Fibroblast of peridontal ligament (primary cell): ENCODE measurements around the gene HECA.
"Not testable (repeated sequence)": the region's sequence is repeated elsewhere in the genome, so short reads cannot be mapped to it uniquely, and the experiment has no call there.

Experiments
- DNase-seq: peaks from one replicate; pipeline ENCODE4 v3.0.0-alpha.2; 2010; ENCODE audit errors: extremely low read depth

The HECA gene, protein sequence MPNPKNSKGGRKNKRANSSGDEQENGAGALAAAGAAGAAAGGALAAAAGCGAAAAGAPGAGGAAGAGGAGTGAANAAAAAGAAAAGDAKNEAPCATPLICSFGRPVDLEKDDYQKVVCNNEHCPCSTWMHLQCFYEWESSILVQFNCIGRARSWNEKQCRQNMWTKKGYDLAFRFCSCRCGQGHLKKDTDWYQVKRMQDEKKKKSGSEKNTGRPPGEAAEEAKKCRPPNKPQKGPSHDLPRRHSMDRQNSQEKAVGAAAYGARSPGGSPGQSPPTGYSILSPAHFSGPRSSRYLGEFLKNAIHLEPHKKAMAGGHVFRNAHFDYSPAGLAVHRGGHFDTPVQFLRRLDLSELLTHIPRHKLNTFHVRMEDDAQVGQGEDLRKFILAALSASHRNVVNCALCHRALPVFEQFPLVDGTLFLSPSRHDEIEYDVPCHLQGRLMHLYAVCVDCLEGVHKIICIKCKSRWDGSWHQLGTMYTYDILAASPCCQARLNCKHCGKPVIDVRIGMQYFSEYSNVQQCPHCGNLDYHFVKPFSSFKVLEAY

DNA sequence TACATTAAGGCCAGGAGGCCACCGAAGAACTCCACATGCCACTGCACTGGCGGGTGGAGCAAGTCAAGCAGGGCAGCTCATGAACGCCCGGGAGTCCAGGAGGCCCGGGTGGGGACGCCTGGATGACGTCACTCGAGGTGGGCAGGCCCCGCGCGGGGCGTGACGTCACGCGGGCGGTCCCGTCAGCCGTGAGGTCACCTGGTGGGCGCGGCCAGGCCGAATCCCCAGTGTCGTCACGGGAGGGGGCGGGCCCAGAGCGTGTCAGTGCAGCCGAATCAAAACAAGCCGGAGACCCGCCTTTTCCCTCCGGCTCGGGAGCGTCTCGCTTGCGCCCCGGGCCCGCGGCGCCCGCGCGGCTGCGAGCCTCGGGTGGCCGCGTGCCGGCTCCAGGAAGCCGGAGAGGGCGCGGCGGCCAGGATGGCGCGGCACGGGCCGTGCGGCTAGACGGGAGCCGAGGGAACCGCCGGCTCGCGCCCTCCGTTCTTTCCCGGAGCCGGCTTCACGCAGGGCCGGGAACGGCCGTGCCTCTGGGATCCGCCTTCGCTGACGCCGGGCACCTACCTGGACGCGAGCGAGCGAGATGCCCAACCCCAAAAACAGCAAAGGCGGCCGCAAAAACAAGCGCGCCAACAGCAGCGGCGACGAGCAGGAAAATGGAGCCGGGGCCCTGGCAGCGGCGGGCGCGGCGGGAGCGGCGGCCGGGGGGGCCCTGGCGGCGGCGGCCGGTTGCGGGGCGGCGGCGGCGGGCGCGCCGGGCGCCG is at the start of gene HECA:
HECA (plus strand) TSS at position 264 of the 761 bp plus-strand sequence; CDS start at position 581, 317 bp downstream.
- DNase-seq = peak; percentile 91

DNA sequence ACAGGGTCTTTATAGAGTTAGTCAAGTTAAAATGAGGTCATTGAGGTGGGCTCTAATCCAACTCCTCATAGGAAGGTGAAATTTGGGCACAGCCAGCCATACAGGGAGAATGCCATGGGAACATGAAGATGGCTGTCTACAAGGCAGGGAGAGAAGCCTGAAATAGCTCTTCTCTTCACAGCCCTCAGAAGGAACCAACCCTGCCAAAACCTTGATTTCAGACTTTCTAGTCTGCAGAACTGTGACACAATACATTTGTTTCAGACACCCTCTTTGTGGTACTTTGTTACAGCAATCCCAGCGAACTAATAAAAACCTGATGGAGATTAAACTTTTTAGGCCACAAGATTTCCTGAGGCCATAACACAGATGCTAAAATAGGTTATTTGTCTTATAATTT is 43.1 kb upstream of the HECA start:
- DNase-seq = peak; percentile 14

DNA sequence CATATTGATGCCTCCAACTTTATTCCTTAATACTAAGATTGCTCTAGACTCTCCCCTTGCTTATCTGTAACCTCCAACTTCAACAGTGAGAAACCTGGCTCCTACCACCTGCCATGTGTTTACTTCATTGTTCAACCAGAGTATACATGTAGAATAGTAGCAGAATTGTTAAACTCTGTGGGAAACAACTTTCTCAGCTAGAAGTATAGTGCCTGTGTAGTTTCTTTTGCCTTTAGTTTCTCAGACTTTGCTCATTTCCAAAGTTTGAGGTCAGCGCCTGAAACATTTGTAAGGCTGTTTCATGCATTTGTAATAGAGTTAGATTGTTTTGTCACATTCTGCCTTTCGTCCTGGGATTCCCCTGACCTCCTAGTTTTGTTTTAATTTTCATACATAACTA is 34.9 kb upstream of the HECA start:
- no peak for DNase-seq

- no peak for DNase-seq
These were observed 27.8 kb upstream of the HECA start for GRCh38 chr6:139107051-139107450.

- DNase-seq = no peak
These were observed 26.5 kb upstream of the HECA start for GRCh38 chr6:139108378-139108777.

DNA sequence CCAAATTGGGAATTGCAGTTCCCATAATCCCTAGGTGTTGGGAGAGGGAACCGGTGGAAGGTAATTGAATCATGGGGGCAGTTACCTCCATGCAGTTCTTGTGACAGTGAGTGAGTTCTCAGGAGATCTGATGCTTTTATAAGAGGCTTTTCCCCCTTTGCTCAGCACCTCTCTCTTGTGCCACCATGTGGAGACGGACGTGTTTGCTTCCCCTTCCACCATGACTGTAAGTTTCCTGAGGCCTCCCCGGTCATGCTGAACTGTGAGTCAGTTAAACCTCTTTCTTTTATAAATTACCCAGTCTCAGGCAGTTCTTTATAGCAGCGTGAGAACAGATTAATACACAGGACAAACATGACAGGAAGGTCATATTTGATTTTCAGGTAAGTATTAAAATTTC is 25.3 kb upstream of the HECA start:
- DNase-seq = no peak

GRCh38 chr6:139112146-139112545 is 22.7 kb upstream of the HECA start:
- DNase-seq = no peak

DNA sequence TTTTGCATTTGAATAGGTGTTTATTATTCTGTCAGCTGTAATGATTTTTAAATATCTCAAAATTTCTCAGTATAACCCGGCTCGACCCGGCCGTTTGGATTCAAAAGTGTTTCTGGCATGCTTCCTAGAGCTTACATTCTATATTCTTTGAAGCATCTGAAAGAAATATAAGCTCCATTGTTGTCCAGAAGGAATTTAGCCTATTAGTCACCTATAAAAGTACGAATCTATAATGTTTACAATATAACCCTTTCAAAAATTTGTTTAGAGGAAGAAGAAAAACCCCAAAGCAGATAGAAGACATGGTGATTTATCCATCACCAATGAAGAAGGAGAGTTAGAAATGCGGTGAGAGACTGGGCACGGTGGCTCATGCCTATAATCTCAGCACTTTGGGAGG is 22.3 kb upstream of the HECA start:
- no peak for DNase-seq

DNA sequence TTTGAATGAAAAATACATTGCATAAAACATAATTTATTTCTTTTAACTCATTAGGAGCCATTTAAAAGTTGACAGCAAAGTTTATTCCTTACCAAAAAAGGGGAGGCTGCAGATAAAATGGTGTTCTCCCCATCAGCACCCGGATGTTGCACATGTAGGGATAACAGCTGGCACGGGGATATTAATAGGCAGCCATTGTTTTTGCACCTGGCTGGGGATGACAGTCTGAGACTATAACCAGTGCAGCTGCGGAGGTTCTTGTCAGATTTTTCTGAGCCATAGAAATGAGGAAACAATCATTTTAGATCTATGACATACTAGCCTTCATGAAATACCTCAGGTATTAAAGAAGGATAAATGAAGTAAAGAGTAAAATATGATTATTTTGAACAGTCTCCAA is 20.1 kb upstream of the HECA start:
- DNase-seq = no peak

- DNase-seq = no peak
These were observed 18.7 kb upstream of the HECA start for GRCh38 chr6:139115989-139116758.

- DNase-seq = no peak
These were observed 17.1 kb upstream of the HECA start for GRCh38 chr6:139117734-139118133.

- DNase-seq = no peak
These were observed 15.3 kb upstream of the HECA start for GRCh38 chr6:139119552-139119951.

DNA sequence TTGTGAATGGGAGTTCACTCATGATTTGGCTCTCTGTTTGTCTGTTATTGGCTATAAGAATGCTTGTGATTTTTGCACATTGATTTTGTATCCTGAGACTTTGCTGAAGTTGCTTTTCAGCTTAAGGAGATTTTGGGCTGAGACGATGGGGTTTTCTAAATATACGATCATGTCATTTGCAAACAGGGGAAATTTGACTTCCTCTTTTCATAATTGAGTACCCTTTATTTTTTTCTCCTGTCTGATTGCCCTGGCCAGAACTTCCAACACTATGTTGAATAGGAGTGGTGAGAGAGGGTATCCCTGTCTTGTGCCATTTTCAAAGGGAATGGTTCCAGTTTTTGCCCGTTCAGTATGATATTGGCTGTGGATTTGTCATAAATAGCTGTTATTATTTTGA is 12.1 kb upstream of the HECA start:
- DNase-seq = not testable (repeated sequence)

DNA sequence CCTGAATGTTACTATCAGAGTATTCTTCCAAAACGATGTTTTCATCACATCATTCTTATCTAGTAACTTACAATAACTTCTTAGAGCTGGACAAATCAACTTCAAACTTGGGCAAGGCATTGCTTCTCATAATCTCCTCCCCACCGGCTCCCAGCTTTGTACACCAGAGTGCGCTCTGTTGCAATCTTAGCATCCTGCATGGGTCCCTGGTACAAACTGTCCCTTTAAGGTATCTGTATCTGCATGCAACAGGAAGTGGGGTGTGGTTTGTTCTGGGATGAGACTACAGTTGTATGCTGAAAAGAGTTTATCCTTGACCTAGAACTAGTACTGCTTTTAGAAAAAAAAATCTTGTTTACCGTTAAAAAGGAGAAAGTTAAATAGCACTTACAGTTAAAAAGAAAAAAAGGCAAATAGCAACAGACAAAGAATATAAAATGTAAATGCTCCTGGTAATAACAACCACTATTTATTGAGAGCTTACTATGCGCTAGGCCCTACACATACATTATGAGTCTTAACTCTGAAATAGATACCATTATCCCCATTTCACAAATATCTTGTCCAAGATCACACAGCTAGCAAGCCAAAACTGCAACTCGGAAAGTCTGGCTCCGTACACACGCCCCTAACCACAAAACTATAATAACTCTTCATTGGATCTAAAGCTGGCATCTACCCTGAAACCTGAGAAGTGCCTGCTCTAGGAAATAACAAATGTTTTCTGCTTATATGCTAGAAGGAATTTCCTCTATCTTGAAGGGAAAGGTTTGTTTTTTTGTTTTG is 9.8 kb upstream of the HECA start:
- DNase-seq = peak; percentile 79

DNA sequence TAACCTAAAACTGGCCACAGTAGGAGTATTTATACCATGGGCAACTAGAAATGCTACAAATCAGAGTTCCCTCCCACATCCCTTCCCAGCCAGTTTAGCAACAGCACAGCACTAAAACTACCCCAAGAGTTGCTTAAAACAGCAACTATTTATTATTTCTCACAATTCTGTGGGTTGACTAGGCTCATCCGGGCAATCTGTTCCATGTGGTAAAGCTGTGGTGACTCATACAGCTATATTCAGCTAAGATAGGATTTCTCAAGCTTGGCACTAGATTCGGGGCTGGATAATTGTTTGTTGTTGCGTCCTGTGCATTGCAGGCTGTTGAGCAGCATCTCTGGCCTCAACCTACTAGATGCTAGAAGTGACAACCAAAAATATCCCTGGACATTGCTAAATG is 8.6 kb upstream of the HECA start:
- DNase-seq = peak; percentile 98

DNA sequence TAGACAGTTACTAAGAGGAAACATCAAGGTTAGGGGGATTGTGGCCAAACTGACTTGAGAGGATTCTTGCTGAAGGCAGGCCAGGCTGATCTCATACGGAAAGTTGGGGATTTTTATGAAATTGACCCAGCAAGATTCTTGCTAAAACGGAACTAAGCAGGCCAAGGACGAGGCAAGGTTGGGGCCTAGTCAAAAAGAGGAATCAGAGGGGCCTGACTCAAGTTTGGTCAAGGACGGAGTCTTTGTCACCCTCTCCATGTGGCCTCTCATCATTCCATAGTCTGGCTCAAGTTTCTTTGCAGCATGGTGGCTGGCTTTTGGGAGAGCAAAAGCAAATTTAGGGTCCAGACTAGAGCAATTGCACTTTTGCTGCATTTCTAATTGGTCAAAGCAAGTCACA is 7.9 kb upstream of the HECA start:
- DNase-seq = no peak

- peak; percentile 92 for DNase-seq
These were observed 5.6 kb upstream of the HECA start for GRCh38 chr6:139129284-139129683.

DNA sequence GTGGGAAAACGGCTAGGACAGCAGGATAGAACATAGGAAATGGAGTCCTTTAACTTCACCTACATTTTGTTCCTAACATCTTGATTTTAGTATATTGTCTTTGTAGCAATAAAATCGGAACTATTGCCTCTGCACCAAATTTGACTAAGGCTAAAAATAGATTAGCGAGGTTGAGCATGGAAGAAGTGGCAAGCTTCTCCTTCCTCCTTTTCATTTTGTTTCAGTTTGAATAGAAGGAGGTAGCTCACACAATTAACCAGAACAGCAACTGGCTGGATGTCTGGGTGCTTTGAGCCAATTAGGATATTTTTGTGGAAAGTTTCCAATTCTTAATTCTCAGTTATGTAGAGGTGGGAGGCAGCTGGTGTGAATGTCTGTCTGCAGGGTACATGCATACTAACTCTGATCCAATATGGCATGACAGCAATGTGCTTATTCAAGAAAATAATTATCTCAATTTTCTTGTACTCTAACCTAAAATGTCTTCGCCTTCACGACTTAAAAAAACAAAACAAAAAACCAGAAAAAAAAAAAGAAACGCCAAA is 3.1 kb upstream of the HECA start:
- no peak for DNase-seq

DNA sequence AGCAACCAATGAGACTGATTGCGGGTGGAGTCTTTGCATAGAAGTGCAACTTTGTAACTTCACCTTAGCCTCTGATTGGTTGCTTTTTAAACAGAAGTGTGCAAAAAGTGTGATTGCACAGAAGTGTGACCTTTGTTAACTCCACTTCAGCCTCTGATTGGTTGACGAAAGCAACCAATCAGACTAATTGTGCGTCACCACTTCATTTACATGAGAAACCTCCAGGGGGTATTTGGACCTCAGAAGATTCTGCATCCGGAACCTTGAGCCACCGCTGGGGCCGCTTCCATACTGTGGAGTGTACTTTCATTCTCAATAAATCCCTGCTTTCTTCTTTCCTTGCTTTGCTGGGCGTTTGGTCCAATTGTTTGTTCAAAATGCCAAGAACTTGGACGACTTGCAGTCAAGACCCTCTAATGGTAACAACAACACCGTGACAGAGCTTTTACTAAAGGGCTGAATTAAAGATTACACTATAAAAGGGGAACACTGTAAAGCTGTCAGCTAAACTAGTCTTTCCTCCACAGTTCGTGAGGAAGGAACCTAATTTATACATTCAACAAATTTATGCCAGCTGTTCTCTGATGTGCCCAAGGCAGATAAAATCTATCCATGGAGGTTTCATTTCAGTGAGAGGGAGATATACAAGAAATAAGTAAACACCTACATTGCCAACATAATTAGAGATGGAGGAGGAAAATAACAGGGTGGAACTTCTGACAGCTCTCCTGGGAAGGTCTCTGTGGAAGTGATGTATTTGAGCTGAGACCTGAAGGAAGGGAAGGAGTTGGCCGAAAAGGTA is 1.4 kb upstream of the HECA start:
- DNase-seq = peak; percentile 79

GRCh38 chr6:139134064-139134395 is 850 bp upstream of the HECA start:
- DNase-seq = no peak
